A549 (cell line): ENCODE data around the gene IL4. TPM values are rescaled to one million over a fixed set of nuclear protein-coding genes. Genes with fewer than 3 reads are reported as not detected.

ENCODE experiments used
- ATAC-seq, 2 experiments: fragments of 200-7000 bp in 1 of 2; fragments of >200 bp in 1 of 2; cut with Nextera tagmentation in 1 of 2; cut with Tn5 transposase in 1 of 2; 3 replicates each; pipeline versions ENCODE4 v1.8.0 to v1.9.1; 2018 to 2020; ENCODE audit warnings: mild to moderate bottlenecking in 1 of 2, moderate library complexity in 1 of 2
- CTCF ChIA-PET: fragments of 300-600 bp; sonication (Branson Sonifier 250); formaldehyde crosslinking; extraction: SDS; loops from one replicate; lab custom pipeline; 2021; ENCODE audit warnings: antibody characterized with exemption, inconsistent platforms; lab: Yijun Ruan, JAX
- POLR2A ChIA-PET: fragments of 350-600 bp; formaldehyde crosslinking; extraction: SDS; loops from one replicate; lab custom pipeline; 2021; ENCODE audit warnings: antibody characterized with exemption, inconsistent platforms; lab: Yijun Ruan, JAX
- DNase-seq, 2 experiments: peaks; one replicate each; pipeline versions ENCODE4 v3.0.0 to v3.0.0-alpha.2; 2011 to 2016; ENCODE audit warnings: low read depth in 1 of 2, low spot score in 1 of 2
- FAIRE-seq: peaks from 2 replicates; lab custom pipeline; 2011; peaks lifted over from hg19 to GRCh38; lab: Jason Lieb, UNC
- H3K27ac ChIP-seq, 2 experiments: fragments of >200 bp; sonication (Bioruptor Twin); formaldehyde crosslinking; 3 replicates each; pipeline ENCODE4 v1.5.1; 2016 to 2017
- H3K4me1 ChIP-seq: fragments of >200 bp; sonication (Bioruptor Twin); formaldehyde crosslinking; 3 replicates; pipeline ENCODE4 v1.6.1; 2016
- H3K4me2 ChIP-seq: fragments of >200 bp; sonication (Bioruptor Twin); formaldehyde crosslinking; 3 replicates; pipeline ENCODE4 v1.6.1; 2016
- H3K4me3 ChIP-seq: fragments of >200 bp; sonication (Bioruptor Twin); formaldehyde crosslinking; 3 replicates; pipeline ENCODE4 v1.5.1; 2016
- H3K9me3 ChIP-seq: fragments of >200 bp; sonication (Bioruptor Twin); formaldehyde crosslinking; 3 replicates; pipeline ENCODE4 v1.6.1; 2016
- BHLHE40 ChIP-seq: IDR thresholded peaks from 2 replicates; pipeline ENCODE4 v1.6.1; 2012; ENCODE audit warnings: low read depth, low read length, inconsistent platforms
- EHF ChIP-seq: fragments of 250-450 bp; sonication (Bioruptor Pico); IDR thresholded peaks from 2 replicates; pipeline ENCODE4 v1.5.0; 2020; ENCODE audit warnings: mild to moderate bottlenecking
- EHMT2 ChIP-seq: fragments of 200-600 bp; sonication (generic); IDR thresholded peaks from 2 replicates; pipeline ENCODE4 v1.6.1; 2016; ENCODE audit warnings: antibody characterized with exemption, low read depth, mild to moderate bottlenecking, moderate library complexity
- FOXS1 ChIP-seq: fragments of 250-450 bp; sonication (Bioruptor Pico); IDR thresholded peaks from 2 replicates; pipeline ENCODE4 v1.5.0; 2020; ENCODE audit warnings: mild to moderate bottlenecking, moderate library complexity
- HOXB13 ChIP-seq: fragments of 250-450 bp; sonication (Bioruptor Pico); IDR thresholded peaks from 2 replicates; pipeline ENCODE4 v1.5.0; 2020; ENCODE audit warnings: low read depth, mild to moderate bottlenecking, moderate library complexity
- HOXB5 ChIP-seq: fragments of 250-450 bp; sonication (Bioruptor Pico); IDR thresholded peaks from 2 replicates; pipeline ENCODE4 v1.5.0; 2020; ENCODE audit warnings: mild to moderate bottlenecking, moderate library complexity
- MYC ChIP-seq: IDR thresholded peaks from 2 replicates; pipeline ENCODE4 v1.6.1; 2012; ENCODE audit warnings: mild to moderate bottlenecking, inconsistent platforms, low read length, improper control_type of control experiment, borderline replicate concordance
- SMC3 ChIP-seq: fragments of >200 bp; sonication (Bioruptor Twin); formaldehyde crosslinking; IDR thresholded peaks from 3 replicates; pipeline ENCODE4 v1.6.1; 2018; ENCODE audit warnings: inconsistent platforms
- SREBF2 ChIP-seq: fragments of 450-650 bp; IDR thresholded peaks from 2 replicates; pipeline ENCODE4 v1.6.1; 2014; ENCODE audit warnings: mild to moderate bottlenecking, moderate library complexity
- TP53 ChIP-seq: fragments of 250-450 bp; sonication (Bioruptor Pico); IDR thresholded peaks from 2 replicates; pipeline ENCODE4 v1.5.0; 2021; ENCODE audit warnings: mild to moderate bottlenecking, moderate library complexity
- ZFP36 ChIP-seq: fragments of 450-650 bp; IDR thresholded peaks from 2 replicates; pipeline ENCODE4 v1.6.1; 2014; ENCODE audit warnings: borderline replicate concordance; ENCODE audit not compliant: partially characterized antibody
- WGBS: methylation state at CpG from one replicate; pipeline ENCODE4 v1.1.6; 2017; ENCODE audit errors: missing lambda C conversion rate; 5-methylcytosine and 5-hydroxymethylcytosine counted together
- polyA plus RNA-seq, 4 experiments: library from polyadenylated mRNA; depleted of rRNA in 3 of 4; stranded (reverse); fragments of >200 nt; fragmentation: RNase III in 1 of 4; extraction: RNeasy Plus Mini Kit Qiagen cat#74134 plus additional on column Dnase treatment in 1 of 4; gene quantifications; 2 replicates in 3 of 4; 3 replicates in 1 of 4; pipeline ENCODE4 v1.2.3, GENCODE V29; 2011 to 2017
- TF ChIP-seq, protein P1 (sequence below): IDR thresholded peaks from 2 replicates; pipeline ENCODE4 v1.6.1; 2012
- TF ChIP-seq, protein P2 (sequence below): fragments of 250-450 bp; sonication (Bioruptor Pico); IDR thresholded peaks from 2 replicates; pipeline ENCODE4 v1.5.0; 2020; ENCODE audit warnings: low read depth, mild to moderate bottlenecking, moderate library complexity
- TF ChIP-seq, protein P3 (sequence below): fragments of 250-450 bp; sonication (Bioruptor Pico); IDR thresholded peaks from 2 replicates; pipeline ENCODE4 v1.5.0; 2021; ENCODE audit warnings: mild to moderate bottlenecking, moderate library complexity, borderline replicate concordance

Gene IL4
- polyA plus RNA-seq, 2 of the 4 experiments (the other 2 are of a cell fraction): not detected

DNA sequence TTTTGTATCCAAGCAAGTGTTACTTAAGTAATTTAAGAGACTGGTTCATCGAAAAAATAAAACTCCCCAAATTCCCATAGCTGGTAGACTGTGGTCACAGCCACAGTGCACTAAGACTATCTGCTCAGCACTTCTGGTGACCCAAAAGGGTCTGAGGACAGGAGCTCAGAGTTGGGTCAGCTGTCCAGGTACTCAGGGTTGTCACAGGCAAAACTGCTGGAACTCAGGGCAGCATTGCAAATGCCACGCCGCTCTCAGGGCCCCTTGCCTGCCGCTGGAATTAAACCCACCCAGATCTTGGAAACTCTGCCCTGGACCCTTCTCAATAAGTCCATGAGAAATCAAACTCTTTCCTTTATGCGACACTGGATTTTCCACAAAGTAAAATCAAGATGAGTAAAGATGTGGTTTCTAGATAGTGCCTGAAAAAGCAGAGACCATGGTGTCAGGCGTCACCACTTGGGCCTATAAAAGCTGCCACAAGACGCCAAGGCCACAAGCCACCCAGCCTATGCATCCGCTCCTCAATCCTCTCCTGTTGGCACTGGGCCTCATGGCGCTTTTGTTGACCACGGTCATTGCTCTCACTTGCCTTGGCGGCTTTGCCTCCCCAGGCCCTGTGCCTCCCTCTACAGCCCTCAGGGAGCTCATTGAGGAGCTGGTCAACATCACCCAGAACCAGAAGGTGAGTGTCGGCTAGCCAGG is 16.0 kb upstream of the IL4 start, which contains the start of gene IL13:
IL13 (plus strand) TSS at position 498 of the 705 bp plus-strand sequence; CDS start at position 512, 14 bp downstream.
- DNase-seq (no peak), ATAC-seq (no peak), FAIRE-seq (no peak)
- Histone ChIP-seq H3K4me3 (no peak within 1 kb of the TSS), H3K4me2 (no peak within 1 kb of the TSS), H3K4me1 (no peaks in the 10 kb centered on the region), H3K9me3 (no peaks in the 10 kb centered on the region), H3K27ac (no peak within 1 kb of the TSS)
- TF ChIP-seq, protein P1, sequence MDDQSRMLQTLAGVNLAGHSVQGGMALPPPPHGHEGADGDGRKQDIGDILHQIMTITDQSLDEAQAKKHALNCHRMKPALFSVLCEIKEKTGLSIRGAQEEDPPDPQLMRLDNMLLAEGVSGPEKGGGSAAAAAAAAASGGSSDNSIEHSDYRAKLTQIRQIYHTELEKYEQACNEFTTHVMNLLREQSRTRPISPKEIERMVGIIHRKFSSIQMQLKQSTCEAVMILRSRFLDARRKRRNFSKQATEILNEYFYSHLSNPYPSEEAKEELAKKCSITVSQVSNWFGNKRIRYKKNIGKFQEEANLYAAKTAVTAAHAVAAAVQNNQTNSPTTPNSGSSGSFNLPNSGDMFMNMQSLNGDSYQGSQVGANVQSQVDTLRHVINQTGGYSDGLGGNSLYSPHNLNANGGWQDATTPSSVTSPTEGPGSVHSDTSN: no peak
- no peak for TF ChIP-seq FOXS1 (CRISPR knock-in tag)
- TF ChIP-seq, protein P2, sequence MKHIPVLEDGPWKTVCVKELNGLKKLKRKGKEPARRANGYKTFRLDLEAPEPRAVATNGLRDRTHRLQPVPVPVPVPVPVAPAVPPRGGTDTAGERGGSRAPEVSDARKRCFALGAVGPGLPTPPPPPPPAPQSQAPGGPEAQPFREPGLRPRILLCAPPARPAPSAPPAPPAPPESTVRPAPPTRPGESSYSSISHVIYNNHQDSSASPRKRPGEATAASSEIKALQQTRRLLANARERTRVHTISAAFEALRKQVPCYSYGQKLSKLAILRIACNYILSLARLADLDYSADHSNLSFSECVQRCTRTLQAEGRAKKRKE (CRISPR knock-in tag): no peak
- ChIA-PET CTCF (interaction anchor here (0.7 to 6.4 kb wide), 5 partner anchors 10 to 162 kb away, joined by 3 to 37 read pairs (median 7); no protein-coding TSS in a partner anchor), POLR2A (no interaction called here)
- WGBS: 95% methylated on average over 11 of the region's 12 CpGs

DNA sequence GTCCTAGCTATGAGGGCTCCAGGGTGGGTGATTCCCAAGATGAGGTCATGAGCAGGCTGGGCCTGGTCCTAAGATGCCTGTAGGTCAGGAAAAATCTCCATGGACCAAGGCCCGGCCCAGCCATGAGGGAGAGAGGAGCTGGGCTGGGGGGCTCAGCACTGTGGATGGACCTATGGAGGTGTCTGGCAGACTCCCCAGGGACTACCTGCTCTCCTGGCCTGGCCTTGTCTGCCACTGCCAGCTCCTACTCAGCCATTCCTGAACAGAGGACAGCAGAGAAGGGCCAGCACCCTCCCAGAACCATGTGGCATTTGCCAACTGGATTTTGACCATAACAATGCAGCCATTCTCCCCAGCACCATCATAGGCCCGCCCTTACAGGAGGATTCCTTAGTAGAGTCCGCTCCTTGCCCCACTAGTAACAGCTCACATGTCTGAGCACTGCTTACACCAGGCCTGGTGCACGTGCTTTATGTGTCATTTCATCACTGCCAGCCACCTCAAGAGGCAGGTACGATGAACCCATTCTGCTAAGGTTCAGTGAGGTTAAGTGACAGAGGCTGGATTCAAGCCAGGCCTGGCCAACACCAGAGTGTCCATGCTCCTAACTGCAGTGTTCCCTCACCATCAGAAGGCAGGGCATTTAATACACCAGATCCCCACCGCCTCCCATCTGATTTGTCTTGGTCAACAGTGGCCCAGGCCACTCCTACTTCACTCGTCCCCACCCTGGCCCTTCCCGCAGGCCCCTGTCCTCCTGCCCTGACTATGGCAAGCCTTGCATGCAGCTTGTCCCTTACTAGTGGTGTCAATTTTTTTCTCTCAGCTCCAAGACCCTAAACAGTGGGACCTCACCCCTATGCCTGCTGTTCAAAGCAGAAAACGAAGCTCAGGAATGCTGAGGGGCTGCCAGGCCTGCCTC is 15.1 kb upstream of the IL4 start:
- no peaks in the 10 kb centered on the region for H3K9me3 ChIP-seq
- FAIRE-seq (no peak), ATAC-seq (no peak), DNase-seq (no peak)
- TF ChIP-seq ZFP36 (no peak), BHLHE40 (no peak), TP53 (CRISPR knock-in tag) (no peak), SMC3 (no peak)
- CTCF ChIA-PET: interaction anchor here (0.7 to 6.4 kb wide), 6 partner anchors 9 to 132 kb away, joined by 3 to 37 read pairs (median 4); no protein-coding TSS in a partner anchor
- no peak overlapping the region for H3K4me3 ChIP-seq
- POLR2A ChIA-PET: no interaction called here
- 81% methylated on average over 8 of the region's 9 CpGs for WGBS
- no peak overlapping the region for H3K27ac ChIP-seq
- H3K4me2 ChIP-seq: no peak overlapping the region
- H3K4me1 ChIP-seq: no peaks in the 10 kb centered on the region

DNA sequence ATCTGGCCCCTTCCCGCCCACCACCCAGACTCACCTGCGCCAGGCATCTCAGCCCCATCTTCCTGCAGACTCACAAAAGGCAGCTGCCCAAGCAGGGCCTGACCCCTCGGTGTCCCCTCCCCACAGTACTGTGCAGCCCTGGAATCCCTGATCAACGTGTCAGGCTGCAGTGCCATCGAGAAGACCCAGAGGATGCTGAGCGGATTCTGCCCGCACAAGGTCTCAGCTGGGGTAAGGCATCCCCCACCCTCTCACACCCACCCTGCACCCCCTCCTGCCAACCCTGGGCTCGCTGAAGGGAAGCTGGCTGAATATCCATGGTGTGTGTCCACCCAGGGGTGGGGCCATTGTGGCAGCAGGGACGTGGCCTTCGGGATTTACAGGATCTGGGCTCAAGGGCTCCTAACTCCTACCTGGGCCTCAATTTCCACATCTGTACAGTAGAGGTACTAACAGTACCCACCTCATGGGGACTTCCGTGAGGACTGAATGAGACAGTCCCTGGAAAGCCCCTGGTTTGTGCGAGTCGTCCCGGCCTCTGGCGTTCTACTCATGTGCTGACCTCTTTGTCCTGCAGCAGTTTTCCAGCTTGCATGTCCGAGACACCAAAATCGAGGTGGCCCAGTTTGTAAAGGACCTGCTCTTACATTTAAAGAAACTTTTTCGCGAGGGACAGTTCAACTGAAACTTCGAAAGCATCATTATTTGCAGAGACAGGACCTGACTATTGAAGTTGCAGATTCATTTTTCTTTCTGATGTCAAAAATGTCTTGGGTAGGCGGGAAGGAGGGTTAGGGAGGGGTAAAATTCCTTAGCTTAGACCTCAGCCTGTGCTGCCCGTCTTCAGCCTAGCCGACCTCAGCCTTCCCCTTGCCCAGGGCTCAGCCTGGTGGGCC is 13.9 kb upstream of the IL4 start:
- Histone ChIP-seq H3K27ac (no peak overlapping the region), H3K9me3 (no peaks in the 10 kb centered on the region), H3K4me3 (no peak overlapping the region), H3K4me2 (no peak overlapping the region), H3K4me1 (no peaks in the 10 kb centered on the region)
- ATAC-seq: no peak
- POLR2A ChIA-PET: no interaction called here
- WGBS: 78% methylated on average over 22 of the region's 23 CpGs
- no peak for FAIRE-seq
- no peak for DNase-seq
- TF ChIP-seq MYC (no peak), HOXB5 (CRISPR knock-in tag) (no peak), HOXB13 (CRISPR knock-in tag) (no peak), EHF (no peak), EHMT2 (no peak), SREBF2 (no peak)
- TF ChIP-seq, protein P3, sequence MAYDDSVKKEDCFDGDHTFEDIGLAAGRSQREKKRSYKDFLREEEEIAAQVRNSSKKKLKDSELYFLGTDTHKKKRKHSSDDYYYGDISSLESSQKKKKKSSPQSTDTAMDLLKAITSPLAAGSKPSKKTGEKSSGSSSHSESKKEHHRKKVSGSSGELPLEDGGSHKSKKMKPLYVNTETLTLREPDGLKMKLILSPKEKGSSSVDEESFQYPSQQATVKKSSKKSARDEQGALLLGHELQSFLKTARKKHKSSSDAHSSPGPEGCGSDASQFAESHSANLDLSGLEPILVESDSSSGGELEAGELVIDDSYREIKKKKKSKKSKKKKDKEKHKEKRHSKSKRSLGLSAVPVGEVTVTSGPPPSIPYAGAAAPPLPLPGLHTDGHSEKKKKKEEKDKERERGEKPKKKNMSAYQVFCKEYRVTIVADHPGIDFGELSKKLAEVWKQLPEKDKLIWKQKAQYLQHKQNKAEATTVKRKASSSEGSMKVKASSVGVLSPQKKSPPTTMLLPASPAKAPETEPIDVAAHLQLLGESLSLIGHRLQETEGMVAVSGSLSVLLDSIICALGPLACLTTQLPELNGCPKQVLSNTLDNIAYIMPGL (CRISPR knock-in tag): no peak
- CTCF ChIA-PET: interaction anchor here (0.5 to 6.4 kb wide), 2 partner anchors 19 to 140 kb away, joined by 4 to 37 read pairs; no protein-coding TSS in a partner anchor
